Measurements from ENCODE around the gene CCRL2.
"Not testable (repeated sequence)": the region's sequence is repeated elsewhere in the genome, so short reads cannot be mapped to it uniquely, and the experiment has no call there.

The CCRL2 gene

GRCh38 chr3:46380471-46381221, 26.4 kb upstream of the CCRL2 start:
- DNase-seq (ENCODE audit: low read depth in 2 of 2) = no peak

GRCh38 chr3:46381625-46382024, 25.4 kb upstream of the CCRL2 start:
- DNase-seq (ENCODE audit: low read depth in 2 of 2) = no peak

- no peak for DNase-seq (ENCODE audit: low read depth in 2 of 2)
Measured at GRCh38 chr3:46383211-46383950, 23.7 kb upstream of the CCRL2 start.

GRCh38 chr3:46383951-46384330, 23.1 kb upstream of the CCRL2 start:
- no peak for DNase-seq (ENCODE audit: low read depth in 2 of 2)

- DNase-seq (ENCODE audit: low read depth in 2 of 2) = no peak
Measured at GRCh38 chr3:46386205-46386604, 20.9 kb upstream of the CCRL2 start.

- DNase-seq (ENCODE audit: low read depth in 2 of 2) = not testable (repeated sequence)
Measured at GRCh38 chr3:46388847-46389246, 18.2 kb upstream of the CCRL2 start.

- DNase-seq (ENCODE audit: low read depth in 2 of 2) = no peak
Measured at GRCh38 chr3:46389306-46389705, 17.8 kb upstream of the CCRL2 start.

GRCh38 chr3:46391526-46391925, 15.5 kb upstream of the CCRL2 start:
- not testable (repeated sequence) for DNase-seq (ENCODE audit: low read depth in 2 of 2)

- DNase-seq (ENCODE audit: low read depth in 2 of 2) = no peak
Measured at GRCh38 chr3:46393011-46393410, 14.0 kb upstream of the CCRL2 start.

GRCh38 chr3:46393554-46394434, 13.3 kb upstream of the CCRL2 start:
- DNase-seq (ENCODE audit: low read depth in 2 of 2) = no peak

GRCh38 chr3:46395210-46395661, 11.8 kb upstream of the CCRL2 start:
- no peak for DNase-seq (ENCODE audit: low read depth in 2 of 2)

- no peak for DNase-seq (ENCODE audit: low read depth in 2 of 2)
Measured at GRCh38 chr3:46395766-46396530, 11.1 kb upstream of the CCRL2 start.

GRCh38 chr3:46397111-46397510, 9.9 kb upstream of the CCRL2 start:
- no peak for DNase-seq (ENCODE audit: low read depth in 2 of 2)

GRCh38 chr3:46398186-46398955, 8.7 kb upstream of the CCRL2 start:
- DNase-seq (ENCODE audit: low read depth in 2 of 2) = no peak

- DNase-seq (ENCODE audit: low read depth in 2 of 2) = no peak
Measured at GRCh38 chr3:46399098-46399497, 8.0 kb upstream of the CCRL2 start.

- no peak for DNase-seq (ENCODE audit: low read depth in 2 of 2)
Measured at GRCh38 chr3:46399557-46399956, 7.5 kb upstream of the CCRL2 start.

GRCh38 chr3:46400000-46400734, 6.9 kb upstream of the CCRL2 start:
- no peak for DNase-seq (ENCODE audit: low read depth in 2 of 2)

GRCh38 chr3:46400846-46401245, 6.2 kb upstream of the CCRL2 start:
- DNase-seq (ENCODE audit: low read depth in 2 of 2) = no peak

- DNase-seq (ENCODE audit: low read depth in 2 of 2) = no peak
Measured at GRCh38 chr3:46401579-46401978, 5.5 kb upstream of the CCRL2 start.

GRCh38 chr3:46402902-46403301, 4.2 kb upstream of the CCRL2 start:
- not testable (repeated sequence) for DNase-seq (ENCODE audit: low read depth in 2 of 2)

Data from stimulated activated CD8-positive, alpha-beta memory T cell treated with anti-CD3 and anti-CD28 coated beads, Interleukin-15, amount 100 ng/mL, for 4 hours (primary cell).